IPS DF 4.7 (cell line): ENCODE results near the gene BCAP29.

Experiments used
- DNase-seq: peaks from one replicate; pipeline ENCODE4 v3.0.0-alpha.2; 2013; ENCODE audit warnings: low spot score; ENCODE audit errors: extremely low read depth

Gene BCAP29

DNA sequence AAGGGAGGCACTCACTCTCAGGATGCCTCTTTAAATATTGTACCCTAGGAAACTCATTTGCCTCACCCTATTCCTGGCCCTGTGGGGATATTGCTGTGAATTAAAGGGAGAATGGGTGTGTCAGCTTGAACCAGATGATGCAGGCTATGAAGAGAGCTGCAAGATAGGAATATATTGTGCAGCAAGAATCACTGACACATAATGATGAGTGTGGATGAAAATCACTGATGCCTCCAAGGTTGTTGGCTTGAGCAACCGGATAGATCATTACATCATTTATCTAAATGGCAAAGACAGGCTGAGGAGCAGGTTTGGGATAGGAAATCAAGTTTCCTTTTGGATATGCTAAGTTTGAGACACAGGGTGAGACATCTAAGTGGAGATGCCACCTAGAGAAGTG is 86.7 kb downstream of the BCAP29 start:
- DNase-seq = no peak

DNA sequence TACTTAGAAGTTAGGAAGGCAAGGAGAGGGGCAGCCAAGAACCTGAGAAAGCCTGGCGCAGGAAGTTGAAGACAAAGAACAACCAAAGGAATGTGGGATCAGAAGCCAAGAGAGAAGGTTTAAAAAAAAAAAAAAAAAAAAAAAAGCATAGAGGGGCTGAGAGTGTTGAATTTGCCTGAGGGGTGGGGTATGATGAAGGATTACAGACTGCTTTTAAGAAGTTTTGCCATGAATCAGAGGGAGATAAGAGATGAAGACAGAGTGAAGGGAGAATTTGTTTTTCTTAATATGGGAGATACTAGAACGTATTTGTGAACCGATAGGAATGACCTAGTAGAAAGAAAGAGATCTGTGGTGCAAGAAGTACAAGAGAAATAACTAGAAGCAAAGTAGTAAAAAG is 87.3 kb downstream of the BCAP29 start:
- no peak for DNase-seq

- DNase-seq = no peak
Measured at GRCh38 chr7:107668296-107668695, 88.2 kb downstream of the BCAP29 start.
